22Rv1 (cell line): ENCODE data around the gene HOXD9.

ENCODE experiments used
- CTCF ChIP-seq: fragments of 450-650 bp; IDR thresholded peaks from 2 replicates; pipeline ENCODE4 v1.5.1; 2017; ENCODE audit warnings: mild to moderate bottlenecking
- ZFX ChIP-seq: fragments of 450-650 bp; IDR thresholded peaks from 2 replicates; pipeline ENCODE4 v1.6.1; 2017; ENCODE audit warnings: antibody characterized with exemption, borderline replicate concordance

GRCh38 chr2:176124110-176124946, 1.8 kb downstream of the HOXD9 start:
- TF ChIP-seq CTCF (no peak), ZFX (no peak)
